AG20443 (cell line): Measurements from ENCODE around the gene CCL7.
A peak's percentile ranks its signal among the peaks of the same experiment; 100 is the strongest.
"Not testable (repeated sequence)": the region's sequence is repeated elsewhere in the genome, so short reads cannot be mapped to it uniquely, and the experiment has no call there.

Experiments
- DNase-seq: peaks from one replicate; pipeline ENCODE4 v3.0.0; 2012; ENCODE audit warnings: low spot score, mixed read lengths

CCL7 gene

GRCh38 chr17:34269969-34270368 is at the start of gene CCL7:
CCL7 (plus strand) TSS chr17:34270221; CDS start chr17:34270291, 70 bp downstream.
- peak; percentile 25 for DNase-seq

- DNase-seq = no peak
These were observed 49.1 kb upstream of the CCL7 start for GRCh38 chr17:34220752-34221395.

GRCh38 chr17:34221411-34221810 is 48.6 kb upstream of the CCL7 start:
- DNase-seq = no peak

- DNase-seq = no peak
These were observed 47.1 kb upstream of the CCL7 start for GRCh38 chr17:34222722-34223497.

GRCh38 chr17:34225046-34225445 is 45.0 kb upstream of the CCL7 start:
- no peak for DNase-seq

GRCh38 chr17:34226011-34226743 is 43.8 kb upstream of the CCL7 start:
- DNase-seq = no peak

GRCh38 chr17:34226744-34227034 is 43.3 kb upstream of the CCL7 start:
- DNase-seq = no peak

GRCh38 chr17:34227293-34227692 is 42.7 kb upstream of the CCL7 start:
- not testable (repeated sequence) for DNase-seq

- no peak for DNase-seq
These were observed 42.3 kb upstream of the CCL7 start for GRCh38 chr17:34227707-34228106.

- DNase-seq = no peak
These were observed 41.2 kb upstream of the CCL7 start for GRCh38 chr17:34228781-34229180.

- DNase-seq = no peak
These were observed 39.7 kb upstream of the CCL7 start for GRCh38 chr17:34230342-34230741.

GRCh38 chr17:34234616-34235015 is 35.4 kb upstream of the CCL7 start:
- no peak for DNase-seq

GRCh38 chr17:34235389-34236028 is 34.5 kb upstream of the CCL7 start:
- DNase-seq = peak; percentile 31

- DNase-seq = no peak
These were observed 33.6 kb upstream of the CCL7 start for GRCh38 chr17:34236281-34236892.

GRCh38 chr17:34237458-34237857 is 32.6 kb upstream of the CCL7 start:
- DNase-seq = no peak

GRCh38 chr17:34241062-34241461 is 29.0 kb upstream of the CCL7 start:
- DNase-seq = peak; percentile 45

GRCh38 chr17:34242587-34243363 is 27.2 kb upstream of the CCL7 start:
- DNase-seq = no peak

- no peak for DNase-seq
These were observed 26.4 kb upstream of the CCL7 start for GRCh38 chr17:34243364-34244320.

- DNase-seq = no peak
These were observed 24.6 kb upstream of the CCL7 start for GRCh38 chr17:34245351-34245905.

GRCh38 chr17:34246446-34246845 is 23.6 kb upstream of the CCL7 start:
- no peak for DNase-seq
